ENCODE results near the gene ARMS2. TPM values are rescaled to one million over a fixed set of nuclear protein-coding genes. Genes with fewer than 3 reads are reported as not detected.

Gene ARMS2
- total and polyA plus RNA-seq, 7 donors = 1.1 TPM; not detected in 6

DNA sequence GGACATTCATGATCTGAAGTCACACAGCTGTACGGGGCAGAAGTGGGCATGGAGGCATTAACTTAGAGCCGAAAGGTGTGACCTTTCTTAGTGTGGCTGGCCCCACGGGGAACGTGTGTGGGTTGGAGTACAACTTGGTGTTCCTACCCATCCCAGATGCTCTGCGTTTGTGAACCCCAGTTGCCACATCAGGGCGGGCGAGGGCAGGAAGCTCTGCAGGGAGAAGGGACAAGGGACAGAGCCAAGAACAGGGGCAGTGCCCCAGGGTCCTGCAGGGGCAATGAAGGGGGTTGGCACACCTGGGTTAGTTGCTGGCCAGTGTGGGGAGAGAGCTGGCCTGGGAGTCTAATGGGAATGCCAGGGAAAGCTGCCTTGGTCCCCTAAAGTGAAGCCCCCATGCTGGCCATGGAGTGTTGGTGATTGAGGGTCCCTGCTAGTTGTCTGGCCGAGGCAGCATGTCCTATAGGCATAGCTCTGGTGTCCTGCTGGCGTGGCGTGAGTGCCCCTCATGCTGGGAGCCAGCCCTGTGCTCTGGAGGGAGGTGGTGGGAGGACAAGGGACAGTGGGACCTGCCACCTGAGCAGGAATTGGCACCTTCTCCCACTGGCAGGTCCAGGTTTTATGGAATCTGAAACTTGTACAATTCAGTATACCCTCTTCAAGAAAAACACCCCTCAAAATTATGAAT lies 25.8 kb downstream of the ARMS2 start:
- Histone ChIP-seq H3K4me3 (no peak overlapping the region), H3K27me3 (no peaks in the 10 kb centered on the region), H3K4me1 (peaks cover 0 to 69% (median 51%) of the 10 kb centered on the region in 4 donors), H3K9me3 (no peaks in the 10 kb centered on the region), H3K27ac (peak overlapping the region in 1 of 4 donors; percentile 57), H3K36me3 (no peaks in the 10 kb centered on the region)
- DNase-seq = no peak
- WGBS, 2 donors = 91% methylated on average over 10 of the region's 10 CpGs
- intact Hi-C loops (cut with DNase I) = no loop called here
- no peak for TF ChIP-seq POLR2AphosphoS5 (IDR thresholded peaks at IDR 0.05)
- TF ChIP-seq POLR2A (IDR thresholded peaks at IDR 0.05) = no peak
- TF ChIP-seq, protein P1, sequence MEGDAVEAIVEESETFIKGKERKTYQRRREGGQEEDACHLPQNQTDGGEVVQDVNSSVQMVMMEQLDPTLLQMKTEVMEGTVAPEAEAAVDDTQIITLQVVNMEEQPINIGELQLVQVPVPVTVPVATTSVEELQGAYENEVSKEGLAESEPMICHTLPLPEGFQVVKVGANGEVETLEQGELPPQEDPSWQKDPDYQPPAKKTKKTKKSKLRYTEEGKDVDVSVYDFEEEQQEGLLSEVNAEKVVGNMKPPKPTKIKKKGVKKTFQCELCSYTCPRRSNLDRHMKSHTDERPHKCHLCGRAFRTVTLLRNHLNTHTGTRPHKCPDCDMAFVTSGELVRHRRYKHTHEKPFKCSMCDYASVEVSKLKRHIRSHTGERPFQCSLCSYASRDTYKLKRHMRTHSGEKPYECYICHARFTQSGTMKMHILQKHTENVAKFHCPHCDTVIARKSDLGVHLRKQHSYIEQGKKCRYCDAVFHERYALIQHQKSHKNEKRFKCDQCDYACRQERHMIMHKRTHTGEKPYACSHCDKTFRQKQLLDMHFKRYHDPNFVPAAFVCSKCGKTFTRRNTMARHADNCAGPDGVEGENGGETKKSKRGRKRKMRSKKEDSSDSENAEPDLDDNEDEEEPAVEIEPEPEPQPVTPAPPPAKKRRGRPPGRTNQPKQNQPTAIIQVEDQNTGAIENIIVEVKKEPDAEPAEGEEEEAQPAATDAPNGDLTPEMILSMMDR (IDR thresholded peaks at IDR 0.05) = no peak
- TF ChIP-seq EP300 (IDR thresholded peaks at IDR 0.05) = no peak

DNA sequence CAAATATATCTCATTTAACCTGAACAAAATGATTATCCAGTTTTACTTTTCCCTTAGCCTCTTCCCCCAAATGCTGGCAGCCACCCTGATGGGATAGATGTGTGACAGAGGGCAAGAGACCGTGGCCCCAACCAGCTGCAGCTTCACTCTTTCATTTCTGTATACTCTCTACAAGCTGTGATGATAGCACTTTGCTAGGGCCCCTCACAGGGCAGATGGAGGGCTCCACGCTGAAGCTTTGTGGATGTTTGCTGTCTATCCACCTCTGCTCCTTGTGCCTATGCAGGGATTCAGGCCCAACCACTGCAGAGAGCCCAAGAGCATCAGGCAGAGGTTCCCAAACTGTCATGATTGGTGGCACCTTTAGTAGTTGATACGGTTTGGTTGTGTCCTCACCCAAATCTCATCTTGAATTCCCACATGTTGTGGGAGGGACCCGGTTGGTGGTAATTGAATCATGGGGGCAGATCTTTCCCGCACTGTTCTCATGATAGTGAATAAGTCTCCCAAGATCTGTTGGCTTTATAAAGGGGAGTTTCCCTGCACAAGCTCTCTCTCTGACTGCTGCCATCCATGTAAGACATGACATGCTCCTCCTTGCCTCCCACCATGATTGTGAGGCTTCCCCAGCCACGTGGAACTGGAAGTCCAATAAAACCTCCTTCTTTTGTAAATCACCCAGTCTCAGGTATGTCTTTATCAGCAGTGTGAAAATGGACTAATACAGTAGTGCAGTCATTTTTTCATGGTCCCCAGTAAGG lies 27.0 kb downstream of the ARMS2 start:
- no peak overlapping the region for H3K4me3 ChIP-seq
- no peaks in the 10 kb centered on the region for H3K36me3 ChIP-seq
- peaks cover 0 to 69% (median 51%) of the 10 kb centered on the region in 4 donors for H3K4me1 ChIP-seq
- TF ChIP-seq, protein P1 (IDR thresholded peaks at IDR 0.05) = no peak
- TF ChIP-seq POLR2AphosphoS5 (IDR thresholded peaks at IDR 0.05) (no peak), POLR2A (IDR thresholded peaks at IDR 0.05) (no peak), EP300 (IDR thresholded peaks at IDR 0.05) (no peak)
- no peaks in the 10 kb centered on the region for H3K27me3 ChIP-seq
- no peak for DNase-seq
- intact Hi-C loops (cut with DNase I) = no loop called here
- no peaks in the 10 kb centered on the region for H3K9me3 ChIP-seq
- H3K27ac ChIP-seq = no peak overlapping the region
- 80 to 84% methylated on average over 6 of the region's 6 CpGs for WGBS, 2 donors

- WGBS, 2 donors = 89 to 93% methylated on average over 11 of the region's 11 CpGs
- DNase-seq = peak; percentile 54
- Histone ChIP-seq H3K4me1 (peaks cover 0 to 71% (median 53%) of the 10 kb centered on the region in 4 donors), H3K27me3 (no peaks in the 10 kb centered on the region), H3K9me3 (no peaks in the 10 kb centered on the region), H3K4me3 (no peak overlapping the region), H3K27ac (peak overlapping the region in 3 of 4 donors; percentile 70 to 82 (median 77)), H3K36me3 (peaks cover 0 to 6% (median 0%) of the 10 kb centered on the region in 4 donors)
- TF ChIP-seq POLR2AphosphoS5 (IDR thresholded peaks at IDR 0.05) = no peak
- TF ChIP-seq POLR2A (IDR thresholded peaks at IDR 0.05) = no peak
- TF ChIP-seq EP300 (IDR thresholded peaks at IDR 0.05) = no peak
- TF ChIP-seq, protein P1 (IDR thresholded peaks at IDR 0.05) = no peak
- intact Hi-C loops (cut with DNase I) = loop anchor here (5.0 kb wide), 1 partner anchor 112 kb away; the partner anchor contains the start of gene PLEKHA1
These were observed 30.0 kb downstream of the ARMS2 start for GRCh38 chr10:122484276-122485060.

- peaks cover 0 to 15% (median 0%) of the 10 kb centered on the region in 4 donors for H3K36me3 ChIP-seq
- no peaks in the 10 kb centered on the region for H3K9me3 ChIP-seq
- peak overlapping the region in 3 of 4 donors; percentile 70 to 82 (median 77) for H3K27ac ChIP-seq
- intact Hi-C loops (cut with DNase I) = loop anchor here (5.0 kb wide), 1 partner anchor 113 kb away; the partner anchor contains the start of gene PLEKHA1
- TF ChIP-seq POLR2A (IDR thresholded peaks at IDR 0.05) (no peak), POLR2AphosphoS5 (IDR thresholded peaks at IDR 0.05) (peak; percentile 80 to 96 (median 90)), EP300 (IDR thresholded peaks at IDR 0.05) (peak; percentile 48 to 94 (median 67))
- TF ChIP-seq, protein P1 (IDR thresholded peaks at IDR 0.05) = no peak
- H3K4me3 ChIP-seq = no peak overlapping the region
- peaks cover 0 to 71% (median 58%) of the 10 kb centered on the region in 4 donors for H3K4me1 ChIP-seq
- H3K27me3 ChIP-seq = no peaks in the 10 kb centered on the region
- WGBS, 2 donors = 25 to 54% methylated on average over 5 of the region's 5 CpGs
- DNase-seq = peak; percentile 85
These were observed 31.2 kb downstream of the ARMS2 start for GRCh38 chr10:122485670-122486069.
